Fibroblast of lung (primary cell): ENCODE measurements around the gene NIPSNAP2.

Source experiments
- EZH2 ChIP-seq: IDR thresholded peaks from 2 replicates; pipeline ENCODE4 v1.5.1; 2012; ENCODE audit warnings: low read length, control low read depth, mild to moderate bottlenecking; ENCODE audit errors: missing control alignments
- TF ChIP-seq, protein P1 (sequence below), 2 donors: IDR thresholded peaks in 1 of 2; conservative IDR thresholded peaks in 1 of 2; 1 replicate in 1 of 2; 2 replicates in 1 of 2; pipeline ENCODE4 v1.5.1; 2011 to 2012; ENCODE audit warnings: low read length in 2 of 2, control low read depth in 1 of 2, inconsistent platforms in 1 of 2, low read depth in 1 of 2, mild to moderate bottlenecking in 1 of 2

DNA sequence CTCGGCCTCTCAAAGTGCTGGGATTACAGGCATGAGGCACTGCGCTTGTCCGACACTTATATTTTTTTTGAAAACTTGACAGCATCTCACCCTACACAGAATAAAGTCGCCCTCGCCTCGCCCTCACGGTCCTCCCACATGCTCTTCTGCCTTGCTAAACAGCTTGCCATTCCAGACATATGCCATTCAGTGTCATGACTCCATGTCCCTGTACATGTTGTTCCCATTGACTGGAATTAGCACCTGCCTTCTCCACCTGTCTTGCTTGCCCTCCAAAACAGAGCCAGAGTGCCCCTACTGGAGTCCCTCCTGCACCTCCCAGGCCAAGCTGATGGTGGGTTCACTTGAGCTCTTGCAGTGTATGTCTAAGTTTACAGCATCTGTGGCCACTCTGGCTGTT lies 6.2 kb downstream of the NIPSNAP2 start:
- TF ChIP-seq, protein P1, sequence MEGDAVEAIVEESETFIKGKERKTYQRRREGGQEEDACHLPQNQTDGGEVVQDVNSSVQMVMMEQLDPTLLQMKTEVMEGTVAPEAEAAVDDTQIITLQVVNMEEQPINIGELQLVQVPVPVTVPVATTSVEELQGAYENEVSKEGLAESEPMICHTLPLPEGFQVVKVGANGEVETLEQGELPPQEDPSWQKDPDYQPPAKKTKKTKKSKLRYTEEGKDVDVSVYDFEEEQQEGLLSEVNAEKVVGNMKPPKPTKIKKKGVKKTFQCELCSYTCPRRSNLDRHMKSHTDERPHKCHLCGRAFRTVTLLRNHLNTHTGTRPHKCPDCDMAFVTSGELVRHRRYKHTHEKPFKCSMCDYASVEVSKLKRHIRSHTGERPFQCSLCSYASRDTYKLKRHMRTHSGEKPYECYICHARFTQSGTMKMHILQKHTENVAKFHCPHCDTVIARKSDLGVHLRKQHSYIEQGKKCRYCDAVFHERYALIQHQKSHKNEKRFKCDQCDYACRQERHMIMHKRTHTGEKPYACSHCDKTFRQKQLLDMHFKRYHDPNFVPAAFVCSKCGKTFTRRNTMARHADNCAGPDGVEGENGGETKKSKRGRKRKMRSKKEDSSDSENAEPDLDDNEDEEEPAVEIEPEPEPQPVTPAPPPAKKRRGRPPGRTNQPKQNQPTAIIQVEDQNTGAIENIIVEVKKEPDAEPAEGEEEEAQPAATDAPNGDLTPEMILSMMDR (conservative IDR thresholded peaks at IDR 0.05 in 1 of 2, IDR thresholded peaks at IDR 0.05 in 1 of 2; ENCODE audit: low read depth in 1 of 2, low read length in 2 of 2): no peak
- TF ChIP-seq EZH2: no peak
